Stimulated activated naive CD8-positive, alpha-beta T cell treated with anti-CD3 and anti-CD28 coated beads, Interleukin-15, amount 100 ng/mL, for 72 hours (primary cell): Measurements from ENCODE around the gene ANKRD13C.

ENCODE experiments used
- ATAC-seq: fragments of 150-1000 bp; cut with Tn5 transposase; 2 replicates; pipeline ENCODE4 v1.10.0; 2021; ENCODE audit warnings: mild to moderate bottlenecking, moderate library complexity
- DNase-seq, 2 donors: peaks; one replicate each; pipeline ENCODE4 v3.0.0; 2021 to 2022
- H3K27ac Mint-ChIP-seq, 2 donors: one replicate each; pipeline ENCODE4 v1.8.0; 2022; ENCODE audit warnings: mild to moderate bottlenecking in 2 of 2, mixed read lengths in 2 of 2, moderate library complexity in 2 of 2
- H3K27me3 Mint-ChIP-seq: one replicate; pipeline ENCODE4 v1.8.0; 2022; ENCODE audit warnings: mixed read lengths
- H3K4me1 Mint-ChIP-seq: one replicate; pipeline ENCODE4 v1.8.0; 2022; ENCODE audit warnings: mild to moderate bottlenecking, mixed read lengths
- H3K4me3 Mint-ChIP-seq, 2 donors: one replicate each; pipeline ENCODE4 v1.8.0; 2022; ENCODE audit warnings: mild to moderate bottlenecking in 2 of 2, mixed read lengths in 2 of 2, moderate library complexity in 1 of 2
- H3K9me3 Mint-ChIP-seq, 2 donors: one replicate each; pipeline ENCODE4 v1.8.0; 2022; ENCODE audit warnings: mixed read lengths in 2 of 2

Gene ANKRD13C

DNA sequence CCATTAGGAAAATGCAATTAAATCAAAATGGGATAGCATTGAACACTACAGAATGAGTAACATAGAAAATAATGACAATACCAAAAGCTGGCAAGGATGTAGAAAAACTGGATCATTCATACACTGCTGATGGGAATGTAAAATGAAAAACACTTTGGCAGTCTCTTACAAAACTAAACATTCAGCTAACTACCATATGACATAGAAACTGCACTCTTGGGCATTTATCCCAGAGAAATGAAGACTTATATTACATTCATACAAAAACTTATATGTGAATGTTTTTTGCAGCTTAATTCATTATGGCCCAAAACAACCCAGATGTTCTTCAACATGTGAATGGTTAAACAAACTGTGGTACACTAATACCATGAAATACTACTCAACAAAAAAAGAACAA, 66.4 kb downstream of the ANKRD13C start:
- no peak for DNase-seq
- no peak overlapping the region for H3K27ac Mint-ChIP-seq
- no peaks in the 10 kb centered on the region for H3K4me1 Mint-ChIP-seq
- no peaks in the 10 kb centered on the region for H3K9me3 Mint-ChIP-seq
- no peak overlapping the region for H3K4me3 Mint-ChIP-seq
- ATAC-seq: no peak
- H3K27me3 Mint-ChIP-seq: no peaks in the 10 kb centered on the region

DNA sequence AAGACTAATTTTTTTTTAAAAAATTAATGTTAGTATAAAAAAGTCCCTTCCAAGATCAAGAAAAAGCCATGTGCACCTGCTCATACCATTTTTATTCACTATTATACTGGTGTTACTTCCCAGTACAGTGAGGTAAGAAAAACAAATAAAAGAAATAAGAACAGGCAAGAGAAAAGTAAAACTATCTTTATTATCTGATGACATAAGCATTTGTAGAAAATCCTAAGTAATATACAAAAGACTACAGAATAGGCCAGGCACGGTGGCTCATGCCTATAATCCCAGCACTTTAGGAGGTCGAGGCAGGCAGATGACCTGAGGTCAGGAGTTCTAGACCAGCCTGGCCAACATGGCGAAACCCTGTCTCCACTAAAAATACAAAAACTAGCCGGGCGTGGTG, 68.1 kb downstream of the ANKRD13C start:
- Mint-ChIP-seq H3K27ac (no peak overlapping the region), H3K9me3 (no peaks in the 10 kb centered on the region), H3K4me1 (no peaks in the 10 kb centered on the region), H3K4me3 (no peak overlapping the region), H3K27me3 (no peaks in the 10 kb centered on the region)
- DNase-seq (no peak), ATAC-seq (no peak)

DNA sequence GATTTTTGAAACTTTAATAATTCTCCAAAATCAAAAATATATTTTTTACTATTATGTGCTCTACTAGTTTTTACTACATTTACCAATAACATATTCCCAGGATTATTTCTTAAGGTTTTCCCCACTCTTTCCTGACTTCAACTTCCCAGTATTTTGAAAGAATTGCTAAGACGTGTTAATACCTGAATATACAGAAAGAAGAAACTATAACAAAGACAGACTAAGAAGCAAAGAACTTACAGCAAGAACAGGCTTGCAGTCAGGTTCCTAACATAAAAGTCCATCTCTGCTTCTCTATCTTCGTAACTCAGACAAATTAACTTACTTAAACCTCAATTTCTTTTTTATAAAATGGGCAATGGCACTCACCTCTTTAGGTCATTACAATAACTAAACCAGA, 70.2 kb downstream of the ANKRD13C start:
- H3K27me3 Mint-ChIP-seq: no peaks in the 10 kb centered on the region
- H3K27ac Mint-ChIP-seq: no peak overlapping the region
- ATAC-seq (no peak), DNase-seq (no peak)
- no peaks in the 10 kb centered on the region for H3K4me1 Mint-ChIP-seq
- H3K9me3 Mint-ChIP-seq: no peaks in the 10 kb centered on the region
- H3K4me3 Mint-ChIP-seq: no peak overlapping the region

DNA sequence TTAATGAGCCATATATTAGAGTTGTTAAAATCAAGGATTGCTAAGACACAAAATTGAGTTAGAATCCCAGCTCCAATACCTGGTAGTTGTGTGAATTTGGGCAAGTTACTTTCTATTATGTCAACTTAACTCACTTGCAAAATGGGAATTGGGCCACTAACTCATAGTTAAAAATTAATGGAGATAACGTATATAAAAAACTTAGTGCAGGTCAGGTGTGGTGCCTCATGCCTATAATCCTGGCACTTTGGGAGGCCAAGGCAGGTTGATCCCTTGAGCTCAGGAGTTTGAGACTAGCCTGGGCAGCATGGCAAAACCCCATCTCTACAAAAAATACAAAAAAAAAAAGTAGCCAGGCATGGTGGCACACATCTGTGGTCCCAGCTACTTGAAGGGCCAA, 75.8 kb downstream of the ANKRD13C start:
- no peak for ATAC-seq
- no peaks in the 10 kb centered on the region for H3K9me3 Mint-ChIP-seq
- H3K27ac Mint-ChIP-seq: no peak overlapping the region
- H3K27me3 Mint-ChIP-seq: no peaks in the 10 kb centered on the region
- no peaks in the 10 kb centered on the region for H3K4me1 Mint-ChIP-seq
- no peak overlapping the region for H3K4me3 Mint-ChIP-seq
- DNase-seq: no peak

DNA sequence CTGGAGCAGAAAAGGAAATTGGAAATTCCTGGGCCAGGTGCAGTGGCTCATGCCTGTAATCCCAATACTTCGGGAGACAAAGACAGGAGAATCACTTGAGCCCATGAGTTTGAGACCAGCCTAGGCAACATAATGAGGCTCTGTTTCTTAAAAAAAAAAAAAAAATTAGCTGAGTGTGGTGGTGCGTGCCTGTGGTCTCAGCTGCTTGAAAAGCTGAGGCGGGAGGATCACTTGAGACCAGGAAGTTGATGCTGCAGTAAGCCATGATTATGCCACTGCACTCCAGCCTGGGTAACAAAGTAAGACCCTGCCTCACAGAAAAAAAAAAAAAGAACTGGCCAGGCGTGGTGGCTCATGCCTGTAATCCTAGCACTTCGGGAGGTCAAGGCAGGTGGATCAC, 76.6 kb downstream of the ANKRD13C start:
- DNase-seq (no peak), ATAC-seq (no peak)
- no peaks in the 10 kb centered on the region for H3K9me3 Mint-ChIP-seq
- H3K27ac Mint-ChIP-seq: no peak overlapping the region
- H3K4me3 Mint-ChIP-seq: no peak overlapping the region
- no peaks in the 10 kb centered on the region for H3K27me3 Mint-ChIP-seq
- H3K4me1 Mint-ChIP-seq: no peaks in the 10 kb centered on the region

DNA sequence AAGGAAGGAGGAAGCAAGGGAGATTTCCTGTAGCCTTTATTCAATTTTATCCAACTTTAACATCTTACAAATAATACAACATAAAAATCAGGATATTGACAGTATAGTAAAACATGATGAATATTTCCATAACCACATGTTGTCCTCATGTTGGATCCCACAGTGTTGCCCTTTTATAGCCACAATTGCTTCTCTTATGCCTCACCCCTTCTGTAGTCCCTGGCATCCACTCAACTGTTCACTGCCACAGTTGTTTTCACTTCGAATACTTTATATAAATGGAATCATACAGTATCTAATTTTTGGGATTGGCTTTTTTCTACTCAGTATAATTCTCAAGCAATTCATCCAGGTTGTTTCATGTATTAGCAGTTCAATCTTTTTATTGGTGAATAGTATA, 88.6 kb downstream of the ANKRD13C start:
- no peak for DNase-seq
- Mint-ChIP-seq H3K27me3 (no peaks in the 10 kb centered on the region), H3K27ac (no peak overlapping the region), H3K4me3 (no peak overlapping the region), H3K4me1 (no peaks in the 10 kb centered on the region), H3K9me3 (peaks cover 0 to 9% of the 10 kb centered on the region in 2 donors)
- ATAC-seq: no peak

DNA sequence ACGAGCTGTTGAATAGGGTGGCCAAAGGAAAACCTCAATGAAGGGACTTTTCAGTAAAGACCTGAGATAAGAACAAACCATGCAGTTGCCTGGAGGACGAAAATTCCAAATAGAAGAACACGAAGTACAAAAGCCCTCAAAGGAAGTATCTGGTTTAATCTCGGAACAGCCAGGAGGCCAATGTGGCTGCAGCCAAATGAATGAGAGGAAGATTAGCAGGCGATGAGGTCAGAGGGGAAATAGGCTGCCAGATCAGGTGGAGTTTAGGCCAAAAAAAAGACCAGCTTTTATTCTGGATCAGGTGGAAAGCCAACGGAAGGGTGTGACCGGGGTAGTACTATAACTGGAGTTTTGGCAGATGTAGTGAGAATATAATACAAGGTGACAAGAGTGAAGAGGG, 89.7 kb downstream of the ANKRD13C start:
- Mint-ChIP-seq H3K4me3 (no peak overlapping the region), H3K27me3 (no peaks in the 10 kb centered on the region), H3K27ac (no peak overlapping the region), H3K9me3 (peaks cover 0 to 9% of the 10 kb centered on the region in 2 donors), H3K4me1 (no peaks in the 10 kb centered on the region)
- ATAC-seq (no peak), DNase-seq (no peak)

DNA sequence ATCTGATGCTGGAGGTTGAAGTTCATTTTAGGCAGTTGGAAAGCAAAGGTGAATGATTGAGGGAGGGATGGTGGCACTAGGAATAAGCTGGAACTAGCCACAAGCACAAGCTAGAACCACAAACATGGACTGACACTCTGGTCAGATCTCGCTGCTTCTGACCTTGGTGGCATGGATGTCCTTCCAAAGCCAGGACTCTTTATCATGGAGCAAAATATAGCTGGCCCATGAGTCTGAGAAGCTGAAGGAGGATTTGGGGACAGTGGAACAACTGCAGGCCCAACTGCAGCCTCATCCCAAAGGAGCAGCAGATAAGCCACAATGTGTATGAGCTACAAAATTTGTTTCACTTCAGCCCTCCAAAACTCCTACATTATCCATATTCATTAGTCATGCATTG, 97.9 kb downstream of the ANKRD13C start:
- no peak overlapping the region for H3K4me3 Mint-ChIP-seq
- no peaks in the 10 kb centered on the region for H3K4me1 Mint-ChIP-seq
- no peaks in the 10 kb centered on the region for H3K9me3 Mint-ChIP-seq
- H3K27ac Mint-ChIP-seq: peak overlapping the region in 1 of 2 donors; percentile 90
- ATAC-seq: no peak
- DNase-seq: no peak
- no peaks in the 10 kb centered on the region for H3K27me3 Mint-ChIP-seq

DNA sequence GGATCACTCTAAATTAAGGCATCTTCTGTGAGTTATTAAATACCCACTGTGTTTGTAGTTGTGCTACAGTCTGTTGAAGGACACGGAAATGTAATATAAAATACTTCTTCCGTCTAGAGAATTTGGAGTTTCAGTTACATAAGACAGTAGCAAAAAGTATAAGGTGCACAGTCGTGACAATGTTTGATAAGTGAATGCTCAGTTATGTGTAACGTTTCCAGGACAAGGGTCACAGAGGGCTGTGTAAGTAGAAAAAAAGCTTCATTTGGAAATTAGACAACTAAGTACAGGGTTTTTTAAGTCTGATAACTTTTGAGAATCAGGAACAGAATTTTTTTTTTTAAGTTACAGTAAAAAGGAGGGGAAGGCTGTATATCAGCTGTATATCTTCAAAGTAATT, 105.8 kb downstream of the ANKRD13C start:
- no peak overlapping the region for H3K4me3 Mint-ChIP-seq
- no peaks in the 10 kb centered on the region for H3K27me3 Mint-ChIP-seq
- ATAC-seq (no peak), DNase-seq (no peak)
- H3K27ac Mint-ChIP-seq: no peak overlapping the region
- no peaks in the 10 kb centered on the region for H3K9me3 Mint-ChIP-seq
- H3K4me1 Mint-ChIP-seq: peaks cover 32% of the 10 kb centered on the region

DNA sequence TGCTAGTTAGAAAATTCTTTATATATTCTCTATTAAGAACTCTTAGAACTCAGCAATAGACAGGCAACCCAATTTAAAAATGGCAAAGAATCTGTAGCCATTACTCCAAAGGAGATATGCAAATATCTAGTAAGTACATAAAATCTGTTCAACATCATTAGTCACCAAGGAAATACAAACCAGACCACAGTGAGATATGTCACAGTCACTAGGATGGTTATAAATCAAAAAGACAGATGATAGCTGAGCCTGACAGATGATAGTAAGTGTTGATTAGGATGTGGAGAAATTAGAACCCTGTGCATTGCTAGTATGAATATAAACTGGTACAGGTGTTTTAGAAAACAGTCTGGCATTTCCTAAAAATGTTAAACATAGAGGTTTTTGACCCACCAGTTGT, 106.8 kb downstream of the ANKRD13C start:
- Mint-ChIP-seq H3K9me3 (no peaks in the 10 kb centered on the region), H3K4me1 (peaks cover 32% of the 10 kb centered on the region), H3K4me3 (no peak overlapping the region), H3K27me3 (no peaks in the 10 kb centered on the region), H3K27ac (no peak overlapping the region)
- DNase-seq (no peak), ATAC-seq (peak; percentile 77)

DNA sequence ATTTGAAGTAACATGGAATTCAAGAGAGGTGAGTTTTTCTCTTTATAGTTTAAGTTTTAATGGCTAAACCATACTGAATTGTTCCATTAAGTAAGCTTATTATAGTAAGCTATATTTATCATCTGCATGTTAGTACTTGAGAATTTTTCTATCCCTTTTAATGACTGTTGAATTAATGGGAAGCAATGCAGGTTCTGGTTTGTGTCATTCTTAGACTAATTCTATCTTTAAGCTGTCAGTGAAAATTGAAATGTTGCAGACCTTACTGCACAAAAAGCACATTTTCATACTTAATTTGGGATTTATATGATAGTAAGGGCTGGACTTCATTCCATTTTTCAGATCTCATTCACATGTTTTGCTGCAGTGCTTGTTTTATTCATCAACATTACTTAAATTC, 107.4 kb downstream of the ANKRD13C start:
- ATAC-seq (no peak), DNase-seq (no peak)
- Mint-ChIP-seq H3K9me3 (no peaks in the 10 kb centered on the region), H3K4me1 (peaks cover 32% of the 10 kb centered on the region), H3K27me3 (no peaks in the 10 kb centered on the region), H3K4me3 (no peak overlapping the region), H3K27ac (peak overlapping the region in 1 of 2 donors; percentile 60)

DNA sequence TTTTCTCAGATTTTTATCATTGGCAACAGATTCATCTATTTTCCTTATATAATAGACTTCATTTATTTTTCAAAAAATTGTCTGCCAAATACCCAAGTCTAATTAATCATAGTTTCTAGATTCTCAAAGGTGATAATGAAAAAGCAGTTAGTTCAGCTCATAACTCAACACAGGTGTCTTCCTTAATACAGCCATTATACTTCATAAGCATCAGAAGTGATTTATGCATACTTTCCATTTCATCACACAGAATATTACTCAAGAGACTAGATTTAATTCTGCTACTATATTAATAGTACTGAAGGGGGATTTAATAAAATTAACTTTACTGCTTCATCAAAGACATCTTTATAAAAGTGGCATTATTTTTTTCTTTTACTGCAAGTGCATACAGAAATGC, 114.6 kb downstream of the ANKRD13C start:
- H3K4me1 Mint-ChIP-seq: peaks cover 6% of the 10 kb centered on the region
- H3K27me3 Mint-ChIP-seq: no peaks in the 10 kb centered on the region
- no peaks in the 10 kb centered on the region for H3K9me3 Mint-ChIP-seq

DNA sequence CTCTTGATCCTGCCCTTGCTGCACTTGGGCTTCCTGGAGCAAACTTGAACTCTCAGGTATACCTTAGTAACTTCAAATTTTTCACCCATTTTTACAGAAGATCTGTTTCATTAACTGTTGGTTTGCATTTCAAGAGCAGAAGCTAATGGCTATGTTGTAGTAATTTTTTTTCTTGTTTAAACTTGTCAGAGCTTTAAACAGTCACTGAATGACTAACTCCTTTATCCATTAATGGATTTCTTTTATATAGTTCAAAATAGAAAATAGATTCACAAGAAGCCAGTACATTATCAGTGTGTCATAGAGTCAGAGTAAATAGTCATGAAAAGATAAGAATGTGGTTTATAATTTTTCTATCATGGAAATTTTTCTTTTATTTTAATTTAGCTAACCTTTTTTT, 119.8 kb downstream of the ANKRD13C start:
- ATAC-seq (no peak), DNase-seq (no peak)
- H3K9me3 Mint-ChIP-seq: no peaks in the 10 kb centered on the region
- peaks cover 11% of the 10 kb centered on the region for H3K4me1 Mint-ChIP-seq
- H3K27ac Mint-ChIP-seq: no peak overlapping the region
- no peaks in the 10 kb centered on the region for H3K27me3 Mint-ChIP-seq
- H3K4me3 Mint-ChIP-seq: no peak overlapping the region

More for the DNA sequence above, 114.6 kb downstream of the ANKRD13C start:
- no peak overlapping the region for H3K27ac Mint-ChIP-seq
- DNase-seq (no peak), ATAC-seq (no peak)
- H3K4me3 Mint-ChIP-seq: no peak overlapping the region

DNA sequence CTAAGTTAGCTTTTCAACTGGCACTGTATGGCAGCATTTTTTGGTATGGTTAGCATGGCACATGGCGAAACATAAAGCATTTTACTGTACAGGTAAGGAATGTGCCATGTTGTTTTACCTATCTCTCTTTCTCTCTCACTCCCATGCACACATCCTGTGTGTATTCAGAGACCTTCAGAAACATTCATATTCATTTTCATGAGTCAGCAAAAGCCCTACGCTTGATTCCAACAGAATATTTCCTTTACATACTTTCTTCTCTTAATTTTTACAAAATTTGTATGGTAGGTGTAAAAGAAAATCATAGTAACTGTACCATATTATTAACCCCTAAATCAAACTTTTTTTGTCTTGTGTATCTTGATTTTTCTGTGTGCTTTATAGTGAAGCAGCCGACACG, 123.0 kb downstream of the ANKRD13C start:
- no peak overlapping the region for H3K4me3 Mint-ChIP-seq
- ATAC-seq: no peak
- H3K27me3 Mint-ChIP-seq: no peaks in the 10 kb centered on the region
- peaks cover 24% of the 10 kb centered on the region for H3K4me1 Mint-ChIP-seq
- H3K27ac Mint-ChIP-seq: no peak overlapping the region
- DNase-seq: no peak
- no peaks in the 10 kb centered on the region for H3K9me3 Mint-ChIP-seq

DNA sequence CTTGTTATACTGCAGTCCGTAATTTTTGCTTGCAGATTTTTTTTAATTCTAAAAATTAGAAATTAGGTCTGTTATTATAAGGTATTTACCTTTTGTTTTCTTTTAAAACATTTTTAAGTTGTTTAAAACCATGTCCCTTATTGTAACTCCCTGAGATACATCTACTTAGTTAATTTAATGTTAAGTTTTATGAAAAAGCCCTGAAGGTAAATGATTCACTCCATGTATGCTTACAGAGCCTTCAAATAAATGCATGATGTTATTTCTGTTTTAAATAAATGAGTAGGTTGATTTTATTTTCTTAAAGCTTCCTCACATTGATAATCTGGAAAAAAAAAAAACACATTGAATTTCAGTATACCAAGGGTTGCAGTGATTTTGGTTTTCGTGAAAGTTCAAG, 125.9 kb downstream of the ANKRD13C start:
- H3K4me1 Mint-ChIP-seq: peaks cover 31% of the 10 kb centered on the region
- H3K27me3 Mint-ChIP-seq: no peaks in the 10 kb centered on the region
- H3K4me3 Mint-ChIP-seq: no peak overlapping the region
- no peaks in the 10 kb centered on the region for H3K9me3 Mint-ChIP-seq
- no peak for ATAC-seq
- DNase-seq: no peak
- H3K27ac Mint-ChIP-seq: no peak overlapping the region

DNA sequence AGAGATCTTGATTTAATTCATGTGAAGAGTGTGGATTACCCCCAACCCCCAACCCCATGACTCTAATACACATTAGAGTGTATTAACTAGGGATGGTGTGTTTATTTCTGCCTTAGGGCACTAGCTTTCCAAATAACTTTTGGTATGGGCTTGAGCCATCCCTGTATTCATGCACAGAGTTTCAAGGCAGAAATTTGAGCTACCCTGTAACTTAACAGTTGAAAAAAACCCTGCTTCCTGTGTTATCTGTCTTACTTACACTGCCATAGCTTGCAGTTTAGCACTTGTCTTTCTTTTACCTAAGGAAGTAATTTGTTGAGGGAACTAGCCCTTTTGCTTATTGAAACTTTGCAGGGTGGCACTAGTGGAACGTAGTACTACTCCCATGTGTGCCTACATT, 127.1 kb downstream of the ANKRD13C start:
- Mint-ChIP-seq H3K27ac (no peak overlapping the region), H3K27me3 (no peaks in the 10 kb centered on the region), H3K4me3 (no peak overlapping the region), H3K4me1 (peaks cover 35% of the 10 kb centered on the region), H3K9me3 (no peaks in the 10 kb centered on the region)
- DNase-seq (no peak), ATAC-seq (no peak)

DNA sequence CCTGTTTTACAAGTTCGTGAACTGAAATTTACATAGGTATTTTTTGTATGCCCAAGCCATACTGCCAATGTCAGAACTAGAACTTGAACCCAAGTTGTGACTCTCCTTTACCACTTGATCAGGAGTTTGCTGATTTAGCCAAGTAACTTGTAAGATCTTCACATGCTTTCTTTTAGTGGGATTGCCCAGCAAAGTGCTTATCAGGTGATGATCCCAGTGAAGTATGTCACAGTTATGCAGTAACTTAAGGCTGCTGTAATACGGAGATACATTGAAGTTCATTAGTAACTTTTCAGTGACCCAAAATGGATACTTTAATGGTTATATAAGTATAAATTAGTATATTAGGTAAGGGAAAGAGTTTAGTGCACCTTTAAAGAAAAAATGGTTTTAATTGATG, 129.6 kb downstream of the ANKRD13C start:
- Mint-ChIP-seq H3K27me3 (no peaks in the 10 kb centered on the region), H3K4me3 (peak overlapping the region in 1 of 2 donors; percentile 35), H3K27ac (no peak overlapping the region), H3K4me1 (peaks cover 46% of the 10 kb centered on the region), H3K9me3 (no peaks in the 10 kb centered on the region)
- DNase-seq: no peak
- no peak for ATAC-seq
